ENCODE measurements around the gene TRMT5. TPM values are rescaled to one million over a fixed set of nuclear protein-coding genes. Genes with fewer than 3 reads are reported as not detected.

Gene TRMT5
- total RNA-seq, 1 donor from 2014 or later: 9.0 TPM

DNA sequence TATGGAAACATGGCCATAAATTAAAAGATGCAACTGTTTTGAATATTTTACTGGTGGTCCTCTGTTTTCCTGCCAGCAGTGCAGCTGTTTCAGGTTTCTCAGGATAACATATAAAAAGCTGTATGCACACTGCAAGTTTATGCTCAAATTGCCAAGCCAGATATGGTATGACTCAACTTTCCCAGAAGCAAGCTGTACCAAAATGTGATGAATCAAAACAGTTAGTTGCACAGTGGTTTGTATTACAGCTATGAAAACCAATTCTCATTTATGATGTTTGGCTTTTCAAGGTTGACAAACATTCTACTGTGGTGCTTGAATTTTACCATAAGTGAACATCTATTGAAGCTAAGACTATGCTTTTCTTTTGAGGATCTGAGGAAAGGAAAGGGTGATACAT, 15.5 kb downstream of the TRMT5 start:
- intact Hi-C loops (cut with micrococcal nuclease): no loop called here

- intact Hi-C loops (cut with micrococcal nuclease): no loop called here
Observed at GRCh38 chr14:60964904-60965303, 16.0 kb downstream of the TRMT5 start.

- intact Hi-C loops (cut with micrococcal nuclease): no loop called here
Observed at GRCh38 chr14:60963761-60964160, 17.1 kb downstream of the TRMT5 start.

DNA sequence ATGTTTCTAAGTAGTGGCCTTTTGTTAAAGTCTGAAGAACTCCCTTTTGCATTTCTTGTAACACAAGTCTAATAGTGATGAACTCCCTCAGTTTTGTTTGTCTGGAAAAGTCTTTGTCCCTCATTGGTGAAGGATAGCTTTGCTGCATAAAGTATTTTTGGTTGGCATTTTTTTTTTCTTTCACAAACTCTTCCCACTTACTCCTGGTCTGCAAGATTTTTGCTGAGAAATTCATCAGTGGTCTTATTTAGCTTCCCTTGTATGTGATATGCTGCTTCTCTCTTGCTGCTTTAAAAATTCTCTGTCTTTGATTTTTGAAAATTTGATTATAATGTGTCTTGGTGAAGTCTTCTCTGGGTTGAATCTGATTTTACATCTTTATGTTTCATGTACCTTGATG, 22.7 kb downstream of the TRMT5 start:
- intact Hi-C loops (cut with micrococcal nuclease): no loop called here

GRCh38 chr14:60956632-60957031, 24.2 kb downstream of the TRMT5 start:
- intact Hi-C loops (cut with micrococcal nuclease): no loop called here

DNA sequence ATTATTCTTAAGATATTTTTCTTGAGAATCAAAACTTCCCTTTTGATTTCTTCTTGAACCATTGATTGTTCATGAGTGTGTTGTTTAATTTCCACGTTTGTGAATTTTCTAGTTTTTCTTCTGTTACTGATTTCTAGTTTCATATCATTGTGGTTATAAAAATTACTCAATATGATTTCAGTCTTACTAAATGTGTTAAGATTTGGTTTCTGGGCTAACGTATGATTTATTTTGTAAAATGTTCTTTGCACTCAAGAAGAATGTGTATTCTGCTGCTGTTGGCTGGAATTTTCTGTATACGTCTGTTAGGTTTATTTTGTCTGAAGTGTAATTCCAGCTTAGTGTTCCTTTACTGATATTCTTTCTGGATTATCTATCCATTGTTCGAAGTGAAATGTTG, 24.7 kb downstream of the TRMT5 start:
- intact Hi-C loops (cut with micrococcal nuclease): no loop called here

DNA sequence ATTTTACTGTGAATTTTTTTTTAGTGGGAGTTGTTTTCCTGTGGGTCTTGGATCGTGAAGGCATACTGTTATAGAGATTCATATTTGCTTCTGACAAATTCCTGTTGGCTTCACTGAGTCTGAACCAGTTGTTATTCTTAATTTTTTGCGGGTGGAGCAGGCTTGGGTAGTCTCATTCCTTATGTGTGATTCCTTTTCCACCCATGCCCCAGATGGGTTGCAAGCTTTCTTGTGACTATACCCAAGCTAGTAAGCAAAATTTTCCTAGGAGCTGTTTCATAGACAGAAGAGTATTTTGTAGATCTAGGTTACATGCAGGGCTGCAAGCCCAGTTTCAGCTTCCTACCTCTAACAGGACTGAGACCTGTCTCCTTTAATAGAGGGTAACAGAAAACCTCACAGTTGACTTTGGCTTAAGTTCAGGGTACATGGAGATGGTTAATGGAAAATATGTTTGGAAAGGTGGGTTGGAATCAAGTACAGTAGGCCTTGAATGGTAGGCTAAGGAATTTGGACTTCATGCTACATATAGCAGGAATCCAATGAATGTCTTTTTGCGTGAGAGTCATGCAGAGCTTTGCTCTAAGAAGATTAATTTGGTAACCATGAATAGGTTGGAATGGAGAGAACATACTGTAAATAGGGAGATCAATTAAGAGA, 29.0 kb downstream of the TRMT5 start:
- intact Hi-C loops (cut with micrococcal nuclease): no loop called here

DNA sequence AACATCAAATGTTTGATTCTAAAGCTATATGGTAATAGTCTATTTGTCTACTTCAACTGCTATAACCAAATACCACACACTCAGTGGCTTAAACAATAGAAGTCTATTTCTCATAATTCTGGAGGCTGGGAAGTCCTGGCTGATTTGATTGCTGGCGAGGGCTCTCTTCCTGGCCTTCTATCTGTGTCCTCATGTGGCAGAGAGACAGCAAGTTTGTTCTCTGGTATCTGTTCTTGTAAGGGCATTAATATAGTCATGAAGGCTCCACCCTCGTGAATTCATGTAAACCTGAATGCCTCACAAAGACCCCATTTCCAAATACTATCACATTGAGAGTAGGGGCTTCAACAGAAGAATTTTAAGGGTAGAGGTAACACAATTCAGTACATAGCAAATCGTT, 34.1 kb downstream of the TRMT5 start:
- intact Hi-C loops (cut with micrococcal nuclease): no loop called here

DNA sequence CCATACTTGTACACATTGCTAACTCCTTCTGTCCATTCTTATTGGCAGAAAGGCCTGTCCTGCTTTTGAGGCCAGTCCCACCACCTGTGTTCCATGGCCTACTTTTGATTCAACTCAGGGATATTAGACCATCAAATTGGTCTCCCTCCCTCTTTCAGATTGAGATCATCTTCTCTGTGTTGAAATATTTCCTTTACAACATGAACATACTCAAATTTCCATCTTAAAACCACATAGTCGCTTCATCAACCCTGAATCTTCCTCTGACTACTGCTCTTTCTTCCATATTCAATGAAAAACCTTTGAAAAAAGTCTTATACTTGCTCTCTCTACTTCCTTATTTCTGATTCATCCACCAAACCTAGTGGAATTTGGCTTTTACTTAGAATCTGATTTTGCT, 34.9 kb downstream of the TRMT5 start:
- intact Hi-C loops (cut with micrococcal nuclease): no loop called here

- intact Hi-C loops (cut with micrococcal nuclease): no loop called here
Observed at GRCh38 chr14:60944204-60944603, 36.7 kb downstream of the TRMT5 start.

- intact Hi-C loops (cut with micrococcal nuclease): no loop called here
Observed at GRCh38 chr14:60943637-60944032, 37.2 kb downstream of the TRMT5 start.

DNA sequence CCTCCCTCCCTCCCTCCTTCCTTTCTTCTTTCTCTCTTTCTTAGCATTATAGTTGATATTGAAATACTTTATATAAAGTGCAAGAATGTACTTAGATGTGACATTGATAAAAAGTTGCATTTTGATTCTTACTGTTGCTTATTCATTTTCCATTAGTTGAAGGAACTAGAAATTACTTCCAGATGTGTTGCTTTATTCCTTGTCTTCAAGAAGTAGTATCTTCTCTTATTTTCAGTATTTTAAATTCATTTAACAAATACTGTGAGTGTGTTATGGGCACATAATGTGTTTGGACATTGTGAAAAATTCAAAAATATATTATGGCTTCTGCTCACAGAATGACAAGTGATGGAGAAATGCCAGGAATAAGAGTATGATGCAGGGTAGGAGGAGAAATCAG, 45.6 kb downstream of the TRMT5 start:
- intact Hi-C loops (cut with micrococcal nuclease): no loop called here

GRCh38 chr14:60933920-60934655, 46.8 kb downstream of the TRMT5 start:
- intact Hi-C loops (cut with micrococcal nuclease): no loop called here

GRCh38 chr14:60931218-60931617, 49.7 kb downstream of the TRMT5 start:
- intact Hi-C loops (cut with micrococcal nuclease): no loop called here

GRCh38 chr14:60926002-60926401, 54.9 kb downstream of the TRMT5 start:
- intact Hi-C loops (cut with micrococcal nuclease): no loop called here

GRCh38 chr14:60925286-60925685, 55.6 kb downstream of the TRMT5 start:
- intact Hi-C loops (cut with micrococcal nuclease): no loop called here

DNA sequence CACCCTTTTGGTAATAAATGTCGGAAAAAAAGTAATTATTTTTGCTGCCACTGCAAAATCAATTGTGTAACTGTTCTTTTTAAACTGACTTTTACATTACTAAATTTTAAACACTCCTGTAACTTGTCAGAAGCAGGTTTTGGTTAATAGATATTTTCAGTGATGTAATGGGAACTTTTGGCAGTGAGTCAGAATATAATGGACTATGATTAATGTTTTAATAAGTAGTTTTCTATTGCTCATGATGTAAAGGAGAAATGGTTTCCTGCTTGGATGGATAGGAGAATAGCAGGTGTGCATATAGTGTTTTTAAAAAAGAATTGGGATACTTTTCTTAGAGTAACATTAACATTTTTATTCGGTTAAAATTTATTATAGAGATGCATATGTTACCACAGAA, 58.8 kb downstream of the TRMT5 start:
- intact Hi-C loops (cut with micrococcal nuclease): no loop called here

Other genes starting within 250 kb of the TRMT5 start
- 41.7 and 45.2 TPM in 2 replicates for gene MNAT1, start 246.3 kb downstream of the TRMT5 start, total RNA-seq
- gene SLC38A6, start 166 bp upstream of the TRMT5 start, total RNA-seq: 8.2 and 9.4 TPM in 2 replicates

Data from T-helper 1 cell treated with Interleukin-12 subunit alpha and Interleukin-12 subunit beta and Interleukin-4 antibody, amounts not matched to agents 30 ng/mL and 1 ng/mL, for 36 hours (primary cell).